ENCODE results near the gene MICB. TPM values are rescaled to one million over a fixed set of nuclear protein-coding genes. Genes with fewer than 3 reads are reported as not detected.

Gene MICB
- total and polyA plus RNA-seq, 9 of the 15 experiments (the other 6 are each of a cell fraction or from before 2014, with no cell fraction given): 13.3 to 34.5 (median 19.8) TPM

GRCh38 chr6:31529329-31530150 lies 31.6 kb downstream of the MICB start (continued):
- peak; percentile 54; the same call in 1 of the 2 replicates for TF ChIP-seq MYNN (IDR thresholded peaks at IDR 0.05)
- no peak for TF ChIP-seq MYNN (CRISPR knock-in tag; IDR thresholded peaks at IDR 0.05)
- TF ChIP-seq MBD2 (IDR thresholded peaks at IDR 0.05; ENCODE audit: borderline replicate concordance, low read depth): 0 out of 2 replicates have a peak, but pooled peaks have one; percentile 11
- TF ChIP-seq ARID4B (CRISPR knock-in tag; IDR thresholded peaks at IDR 0.05): peak; percentile 38; the same call in 1 of the 2 replicates
- TF ChIP-seq KLF16 (IDR thresholded peaks at IDR 0.05): no peak
- TF ChIP-seq RBFOX2 (IDR thresholded peaks at IDR 0.05; ENCODE audit: low read depth, low read length): peak; percentile 54
- peak; percentile 90 for TF ChIP-seq SUPT5H (IDR thresholded peaks at IDR 0.05)
- peak; percentile 67; the same call in 1 of the 2 replicates for TF ChIP-seq ILF3 (IDR thresholded peaks at IDR 0.05; ENCODE audit: borderline replicate concordance)
- no peak for TF ChIP-seq GABPB1 (CRISPR knock-in tag; IDR thresholded peaks at IDR 0.05)
- TF ChIP-seq, protein P1, sequence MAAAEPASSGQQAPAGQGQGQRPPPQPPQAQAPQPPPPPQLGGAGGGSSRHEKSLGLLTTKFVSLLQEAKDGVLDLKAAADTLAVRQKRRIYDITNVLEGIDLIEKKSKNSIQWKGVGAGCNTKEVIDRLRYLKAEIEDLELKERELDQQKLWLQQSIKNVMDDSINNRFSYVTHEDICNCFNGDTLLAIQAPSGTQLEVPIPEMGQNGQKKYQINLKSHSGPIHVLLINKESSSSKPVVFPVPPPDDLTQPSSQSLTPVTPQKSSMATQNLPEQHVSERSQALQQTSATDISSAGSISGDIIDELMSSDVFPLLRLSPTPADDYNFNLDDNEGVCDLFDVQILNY (CRISPR knock-in tag; IDR thresholded peaks at IDR 0.05): no peak
- TF ChIP-seq, protein P2, sequence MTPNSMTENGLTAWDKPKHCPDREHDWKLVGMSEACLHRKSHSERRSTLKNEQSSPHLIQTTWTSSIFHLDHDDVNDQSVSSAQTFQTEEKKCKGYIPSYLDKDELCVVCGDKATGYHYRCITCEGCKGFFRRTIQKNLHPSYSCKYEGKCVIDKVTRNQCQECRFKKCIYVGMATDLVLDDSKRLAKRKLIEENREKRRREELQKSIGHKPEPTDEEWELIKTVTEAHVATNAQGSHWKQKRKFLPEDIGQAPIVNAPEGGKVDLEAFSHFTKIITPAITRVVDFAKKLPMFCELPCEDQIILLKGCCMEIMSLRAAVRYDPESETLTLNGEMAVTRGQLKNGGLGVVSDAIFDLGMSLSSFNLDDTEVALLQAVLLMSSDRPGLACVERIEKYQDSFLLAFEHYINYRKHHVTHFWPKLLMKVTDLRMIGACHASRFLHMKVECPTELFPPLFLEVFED (CRISPR knock-in tag; conservative IDR thresholded peaks at IDR 0.05): peak; percentile 29; the same call in 1 of the 2 replicates
- 0 out of 2 replicates have a peak, but pooled peaks have one; percentile 44 for TF ChIP-seq CBX1 (IDR thresholded peaks at IDR 0.05; ENCODE audit: low read depth)
- TF ChIP-seq POLR2A (conservative IDR thresholded peaks at IDR 0.05): peak; percentile 89
- no peak for TF ChIP-seq HNRNPLL (IDR thresholded peaks at IDR 0.05; ENCODE audit: low read depth, low read length, poor library complexity, severe bottlenecking)

Data from K562 (cell line).